Measurements from ENCODE around the gene CAMTA1.

The CAMTA1 gene

GRCh38 chr1:6790146-6790545, 4.9 kb downstream of the CAMTA1 start:
- Histone ChIP-seq H3K4me1 (ENCODE audit: control insufficient read depth in 5 of 5, insufficient read depth in 5 of 5, low read length in 5 of 5) (peaks cover 6 to 42% (median 21%) of the 10 kb centered on the region in 5 donors), H3K27ac (ENCODE audit: low read depth, low read length) (no peak overlapping the region), H3K4me3 (ENCODE audit: low read depth in 1 of 5, low read length in 5 of 5) (no peak overlapping the region), H3K9ac (ENCODE audit: low read length in 5 of 5) (no peak overlapping the region), H3K27me3 (ENCODE audit: control insufficient read depth in 5 of 5, insufficient read depth in 4 of 5, low read length in 5 of 5) (no peaks in the 10 kb centered on the region), H3K9me3 (ENCODE audit: control insufficient read depth in 5 of 5, low read length in 5 of 5) (no peaks in the 10 kb centered on the region), H3K36me3 (ENCODE audit: control insufficient read depth in 5 of 5, insufficient read depth in 5 of 5, low read length in 5 of 5) (peaks cover 0 to 8% (median 0%) of the 10 kb centered on the region in 5 donors)

GRCh38 chr1:6794164-6794563, 8.9 kb downstream of the CAMTA1 start:
- H3K4me1 ChIP-seq (ENCODE audit: control insufficient read depth in 5 of 5, insufficient read depth in 5 of 5, low read length in 5 of 5) = peaks cover 0 to 23% (median 9%) of the 10 kb centered on the region in 5 donors
- H3K9ac ChIP-seq (ENCODE audit: low read length in 5 of 5) = no peak overlapping the region
- no peak overlapping the region for H3K4me3 ChIP-seq (ENCODE audit: low read depth in 1 of 5, low read length in 5 of 5)

DNA sequence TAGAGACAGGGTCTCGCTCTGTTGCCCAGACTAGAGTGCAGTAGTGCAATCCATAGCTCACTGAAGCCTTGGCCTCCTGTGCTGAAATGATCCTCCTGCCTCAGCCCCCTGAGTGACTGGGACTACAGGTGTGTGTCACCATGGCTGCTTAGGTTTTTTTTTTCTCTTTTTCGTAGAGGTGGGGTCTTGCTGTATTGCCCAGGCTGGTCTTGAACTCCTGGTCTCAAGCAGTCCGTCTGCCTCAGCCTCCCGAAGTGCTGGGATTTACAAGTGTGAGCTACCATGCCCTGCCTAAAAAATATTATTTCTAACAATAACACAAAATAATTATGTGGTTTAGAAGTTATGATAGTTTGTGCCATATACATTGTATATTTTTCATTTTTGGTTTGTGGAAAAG, 9.9 kb downstream of the CAMTA1 start:
- H3K36me3 ChIP-seq (ENCODE audit: control insufficient read depth in 5 of 5, insufficient read depth in 5 of 5, low read length in 5 of 5) = peaks cover 0 to 8% (median 0%) of the 10 kb centered on the region in 5 donors
- H3K9ac ChIP-seq (ENCODE audit: low read length in 5 of 5) = no peak overlapping the region
- H3K27ac ChIP-seq (ENCODE audit: low read depth, low read length) = no peak overlapping the region
- no peaks in the 10 kb centered on the region for H3K27me3 ChIP-seq (ENCODE audit: control insufficient read depth in 5 of 5, insufficient read depth in 4 of 5, low read length in 5 of 5)
- no peaks in the 10 kb centered on the region for H3K9me3 ChIP-seq (ENCODE audit: control insufficient read depth in 5 of 5, low read length in 5 of 5)
- H3K4me1 ChIP-seq (ENCODE audit: control insufficient read depth in 5 of 5, insufficient read depth in 5 of 5, low read length in 5 of 5) = peaks cover 0 to 13% (median 7%) of the 10 kb centered on the region in 5 donors
- H3K4me3 ChIP-seq (ENCODE audit: low read depth in 1 of 5, low read length in 5 of 5) = no peak overlapping the region

More at GRCh38 chr1:6794164-6794563, 8.9 kb downstream of the CAMTA1 start:
- Histone ChIP-seq H3K27ac (ENCODE audit: low read depth, low read length) (no peak overlapping the region), H3K27me3 (ENCODE audit: control insufficient read depth in 5 of 5, insufficient read depth in 4 of 5, low read length in 5 of 5) (no peaks in the 10 kb centered on the region), H3K9me3 (ENCODE audit: control insufficient read depth in 5 of 5, low read length in 5 of 5) (no peaks in the 10 kb centered on the region), H3K36me3 (ENCODE audit: control insufficient read depth in 5 of 5, insufficient read depth in 5 of 5, low read length in 5 of 5) (peaks cover 0 to 8% (median 0%) of the 10 kb centered on the region in 5 donors)

DNA sequence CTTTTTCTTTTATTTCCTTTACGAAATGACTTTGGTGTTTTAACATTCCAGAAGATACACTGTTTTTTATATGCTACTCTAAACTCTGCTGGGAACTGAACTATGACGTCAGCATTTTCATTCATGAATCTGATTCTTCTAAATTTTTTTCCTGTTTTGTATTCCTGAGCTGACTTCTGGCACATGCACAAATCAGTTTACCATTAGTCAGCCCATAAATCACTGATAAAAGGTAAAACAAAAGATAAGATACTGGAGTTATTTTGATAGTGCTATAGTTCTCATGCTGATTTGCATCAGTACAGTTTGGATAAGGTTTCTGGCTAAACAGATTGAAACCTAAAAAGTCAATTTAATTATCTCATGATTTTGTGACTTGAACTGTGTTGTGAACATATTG, 10.4 kb downstream of the CAMTA1 start:
- H3K9ac ChIP-seq (ENCODE audit: low read length in 5 of 5) = no peak overlapping the region
- H3K27ac ChIP-seq (ENCODE audit: low read depth, low read length) = no peak overlapping the region
- H3K4me3 ChIP-seq (ENCODE audit: low read depth in 1 of 5, low read length in 5 of 5) = no peak overlapping the region
- H3K27me3 ChIP-seq (ENCODE audit: control insufficient read depth in 5 of 5, insufficient read depth in 4 of 5, low read length in 5 of 5) = no peaks in the 10 kb centered on the region
- H3K4me1 ChIP-seq (ENCODE audit: control insufficient read depth in 5 of 5, insufficient read depth in 5 of 5, low read length in 5 of 5) = peaks cover 0 to 14% (median 9%) of the 10 kb centered on the region in 5 donors
- H3K9me3 ChIP-seq (ENCODE audit: control insufficient read depth in 5 of 5, low read length in 5 of 5) = no peaks in the 10 kb centered on the region
- peaks cover 0 to 8% (median 0%) of the 10 kb centered on the region in 5 donors for H3K36me3 ChIP-seq (ENCODE audit: control insufficient read depth in 5 of 5, insufficient read depth in 5 of 5, low read length in 5 of 5)

DNA sequence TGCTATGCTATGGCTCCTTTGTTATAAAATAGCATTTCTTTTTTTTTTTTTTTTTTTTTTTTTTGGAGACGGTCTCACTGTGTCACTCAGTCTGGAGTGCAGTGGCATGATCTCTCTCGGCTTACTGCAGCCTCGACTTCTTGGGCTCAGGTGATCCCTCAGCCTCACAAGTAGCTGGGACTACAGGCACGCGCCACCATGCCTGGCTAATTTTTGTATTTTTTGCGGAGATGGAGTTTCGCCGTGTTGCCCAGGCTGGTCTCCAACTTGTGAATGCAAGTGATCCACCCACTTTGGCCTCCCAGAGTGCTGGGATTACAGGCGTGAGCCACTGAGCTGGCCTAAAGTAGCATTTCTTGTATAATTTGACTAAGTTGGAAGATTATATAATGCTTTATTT, 10.8 kb downstream of the CAMTA1 start:
- Histone ChIP-seq H3K4me1 (ENCODE audit: control insufficient read depth in 5 of 5, insufficient read depth in 5 of 5, low read length in 5 of 5) (peaks cover 0 to 18% (median 13%) of the 10 kb centered on the region in 5 donors), H3K36me3 (ENCODE audit: control insufficient read depth in 5 of 5, insufficient read depth in 5 of 5, low read length in 5 of 5) (peaks cover 0 to 8% (median 0%) of the 10 kb centered on the region in 5 donors), H3K9ac (ENCODE audit: low read length in 5 of 5) (no peak overlapping the region), H3K27ac (ENCODE audit: low read depth, low read length) (no peak overlapping the region), H3K9me3 (ENCODE audit: control insufficient read depth in 5 of 5, low read length in 5 of 5) (no peaks in the 10 kb centered on the region), H3K4me3 (ENCODE audit: low read depth in 1 of 5, low read length in 5 of 5) (peak overlapping the region in 1 of 5 donors; percentile 17), H3K27me3 (ENCODE audit: control insufficient read depth in 5 of 5, insufficient read depth in 4 of 5, low read length in 5 of 5) (no peaks in the 10 kb centered on the region)

- Histone ChIP-seq H3K27me3 (ENCODE audit: control insufficient read depth in 5 of 5, insufficient read depth in 4 of 5, low read length in 5 of 5) (no peaks in the 10 kb centered on the region), H3K9ac (ENCODE audit: low read length in 5 of 5) (no peak overlapping the region), H3K27ac (ENCODE audit: low read depth, low read length) (no peak overlapping the region), H3K4me1 (ENCODE audit: control insufficient read depth in 5 of 5, insufficient read depth in 5 of 5, low read length in 5 of 5) (peaks cover 0 to 30% (median 25%) of the 10 kb centered on the region in 5 donors), H3K4me3 (ENCODE audit: low read depth in 1 of 5, low read length in 5 of 5) (no peak overlapping the region), H3K9me3 (ENCODE audit: control insufficient read depth in 5 of 5, low read length in 5 of 5) (no peaks in the 10 kb centered on the region), H3K36me3 (ENCODE audit: control insufficient read depth in 5 of 5, insufficient read depth in 5 of 5, low read length in 5 of 5) (no peaks in the 10 kb centered on the region)
Observed at GRCh38 chr1:6799499-6799898, 14.2 kb downstream of the CAMTA1 start.

- Histone ChIP-seq H3K9ac (ENCODE audit: low read length in 5 of 5) (no peak overlapping the region), H3K9me3 (ENCODE audit: control insufficient read depth in 5 of 5, low read length in 5 of 5) (no peaks in the 10 kb centered on the region), H3K4me1 (ENCODE audit: control insufficient read depth in 5 of 5, insufficient read depth in 5 of 5, low read length in 5 of 5) (peaks cover 0 to 36% (median 25%) of the 10 kb centered on the region in 5 donors), H3K4me3 (ENCODE audit: low read depth in 1 of 5, low read length in 5 of 5) (no peak overlapping the region), H3K36me3 (ENCODE audit: control insufficient read depth in 5 of 5, insufficient read depth in 5 of 5, low read length in 5 of 5) (no peaks in the 10 kb centered on the region), H3K27me3 (ENCODE audit: control insufficient read depth in 5 of 5, insufficient read depth in 4 of 5, low read length in 5 of 5) (no peaks in the 10 kb centered on the region), H3K27ac (ENCODE audit: low read depth, low read length) (peak overlapping the region; percentile 45)
Observed at GRCh38 chr1:6800745-6801144, 15.5 kb downstream of the CAMTA1 start.

- peaks cover 0 to 32% (median 21%) of the 10 kb centered on the region in 5 donors for H3K4me1 ChIP-seq (ENCODE audit: control insufficient read depth in 5 of 5, insufficient read depth in 5 of 5, low read length in 5 of 5)
- H3K4me3 ChIP-seq (ENCODE audit: low read depth in 1 of 5, low read length in 5 of 5) = no peak overlapping the region
- no peak overlapping the region for H3K9ac ChIP-seq (ENCODE audit: low read length in 5 of 5)
- H3K9me3 ChIP-seq (ENCODE audit: control insufficient read depth in 5 of 5, low read length in 5 of 5) = no peaks in the 10 kb centered on the region
- no peaks in the 10 kb centered on the region for H3K36me3 ChIP-seq (ENCODE audit: control insufficient read depth in 5 of 5, insufficient read depth in 5 of 5, low read length in 5 of 5)
- peak overlapping the region; percentile 45 for H3K27ac ChIP-seq (ENCODE audit: low read depth, low read length)
- no peaks in the 10 kb centered on the region for H3K27me3 ChIP-seq (ENCODE audit: control insufficient read depth in 5 of 5, insufficient read depth in 4 of 5, low read length in 5 of 5)
Observed at GRCh38 chr1:6801199-6801598, 15.9 kb downstream of the CAMTA1 start.

DNA sequence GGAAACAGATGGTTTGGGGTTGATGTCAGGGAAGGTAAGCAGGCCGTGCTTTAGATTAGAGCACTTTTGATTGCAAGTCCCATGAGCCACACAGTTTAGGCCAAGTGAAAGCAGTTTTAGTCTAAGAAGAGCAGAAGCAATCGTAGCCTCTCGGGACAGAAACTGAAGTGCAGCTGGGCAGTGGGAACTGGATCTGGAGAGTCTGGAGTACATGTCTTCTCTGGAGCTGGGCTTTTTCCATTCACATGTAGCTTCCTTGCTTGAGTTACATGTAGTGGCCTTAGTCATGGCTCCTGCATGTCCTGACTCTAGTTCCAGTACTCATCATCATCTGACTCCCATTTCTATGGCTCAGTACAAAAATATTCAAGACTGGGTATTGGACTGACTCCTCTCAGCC, 16.7 kb downstream of the CAMTA1 start:
- Histone ChIP-seq H3K9me3 (ENCODE audit: control insufficient read depth in 5 of 5, low read length in 5 of 5) (no peaks in the 10 kb centered on the region), H3K9ac (ENCODE audit: low read length in 5 of 5) (no peak overlapping the region), H3K27me3 (ENCODE audit: control insufficient read depth in 5 of 5, insufficient read depth in 4 of 5, low read length in 5 of 5) (no peaks in the 10 kb centered on the region), H3K36me3 (ENCODE audit: control insufficient read depth in 5 of 5, insufficient read depth in 5 of 5, low read length in 5 of 5) (no peaks in the 10 kb centered on the region), H3K27ac (ENCODE audit: low read depth, low read length) (peak overlapping the region; percentile 45), H3K4me3 (ENCODE audit: low read depth in 1 of 5, low read length in 5 of 5) (no peak overlapping the region), H3K4me1 (ENCODE audit: control insufficient read depth in 5 of 5, insufficient read depth in 5 of 5, low read length in 5 of 5) (peaks cover 0 to 26% (median 18%) of the 10 kb centered on the region in 5 donors)

DNA sequence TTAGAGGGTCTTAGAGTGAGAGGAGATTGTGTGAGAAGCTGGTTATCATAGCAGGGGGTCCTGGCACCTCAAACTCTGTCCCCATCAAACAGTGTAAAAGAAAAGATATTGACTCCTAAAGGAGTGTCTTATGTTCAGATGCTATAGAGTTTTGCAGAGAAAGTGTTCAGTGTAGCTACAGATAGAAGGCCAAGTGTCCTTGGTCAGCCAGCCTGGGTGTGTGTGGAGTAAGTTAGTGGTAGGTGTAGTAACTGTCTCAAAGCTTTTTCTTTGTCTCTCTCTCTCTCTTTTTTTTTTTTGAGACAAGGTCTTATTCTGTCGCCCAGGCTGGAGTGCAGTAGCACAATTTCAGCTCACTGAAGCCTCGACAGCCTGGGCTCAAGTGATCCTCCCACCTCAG, 17.2 kb downstream of the CAMTA1 start:
- no peaks in the 10 kb centered on the region for H3K36me3 ChIP-seq (ENCODE audit: control insufficient read depth in 5 of 5, insufficient read depth in 5 of 5, low read length in 5 of 5)
- H3K4me3 ChIP-seq (ENCODE audit: low read depth in 1 of 5, low read length in 5 of 5) = no peak overlapping the region
- no peak overlapping the region for H3K9ac ChIP-seq (ENCODE audit: low read length in 5 of 5)
- no peaks in the 10 kb centered on the region for H3K27me3 ChIP-seq (ENCODE audit: control insufficient read depth in 5 of 5, insufficient read depth in 4 of 5, low read length in 5 of 5)
- H3K9me3 ChIP-seq (ENCODE audit: control insufficient read depth in 5 of 5, low read length in 5 of 5) = no peaks in the 10 kb centered on the region
- H3K27ac ChIP-seq (ENCODE audit: low read depth, low read length) = peak overlapping the region; percentile 25
- peaks cover 0 to 26% (median 18%) of the 10 kb centered on the region in 5 donors for H3K4me1 ChIP-seq (ENCODE audit: control insufficient read depth in 5 of 5, insufficient read depth in 5 of 5, low read length in 5 of 5)

All from subcutaneous abdominal adipose tissue (tissue), 5 donors.